Transverse colon (tissue), 4 donors: ENCODE measurements around the gene XYLT2. TPM values are rescaled to one million over a fixed set of nuclear protein-coding genes. Genes with fewer than 3 reads are reported as not detected.

Experiments
- DNase-seq: peaks from one replicate; pipeline ENCODE4 v3.0.0-alpha.2; 2019
- H3K27ac ChIP-seq, 4 donors: fragments of 200-600 bp; sonication (generic); 2 replicates each; pipeline ENCODE4 v1.5.1; 2016 to 2018; ENCODE audit warnings: inconsistent platforms in 4 of 4
- H3K27me3 ChIP-seq: fragments of 200-600 bp; sonication (generic); 2 replicates; pipeline ENCODE4 v1.5.1; 2017; ENCODE audit warnings: inconsistent platforms
- H3K36me3 ChIP-seq, 4 donors: fragments of 200-600 bp; sonication (generic); 2 replicates each; pipeline ENCODE4 v1.5.1; 2017 to 2019; ENCODE audit warnings: inconsistent platforms in 4 of 4
- H3K4me1 ChIP-seq, 4 donors: fragments of 200-600 bp; sonication (generic); 2 replicates each; pipeline ENCODE4 v1.5.1; 2017 to 2020; ENCODE audit warnings: inconsistent platforms in 4 of 4
- H3K4me3 ChIP-seq, 4 donors: fragments of 200-600 bp; sonication (generic); 1 replicate in 1 of 4; 2 replicates in 3 of 4; pipeline versions ENCODE4 v1.5.1 to v1.6.1; 2017 to 2019; ENCODE audit warnings: inconsistent platforms in 4 of 4
- H3K9me3 ChIP-seq, 2 donors: fragments of 200-600 bp; sonication (generic); 2 replicates each; pipeline ENCODE4 v1.5.1; 2017 to 2019; ENCODE audit warnings: inconsistent platforms in 2 of 2
- EP300 ChIP-seq: sonication (generic); formaldehyde crosslinking; IDR thresholded peaks from one replicate; pipeline ENCODE4 v1.6.1; 2017; ENCODE audit warnings: antibody characterized with exemption, low read depth
- POLR2A ChIP-seq: fragments of 450-650 bp; IDR thresholded peaks from one replicate; pipeline ENCODE4 v1.6.1; 2016; ENCODE audit warnings: antibody characterized with exemption, mild to moderate bottlenecking, moderate library complexity
- POLR2AphosphoS5 ChIP-seq, 3 donors: sonication (generic); formaldehyde crosslinking; IDR thresholded peaks; one replicate each; pipeline ENCODE4 v1.6.1; 2016; ENCODE audit warnings: antibody characterized with exemption in 3 of 3
- WGBS, 2 donors: methylation state at CpG; one replicate each; pipeline ENCODE4 v1.1.5; 2018; ENCODE audit warnings: low coverage in 1 of 2; 5-methylcytosine and 5-hydroxymethylcytosine counted together
- in situ Hi-C, 4 donors: fragments of 200-750 bp; cut with MboI; loops; one replicate each; pipeline versions ENCODE4 v1.15.0 to v1.15.1; 2017; ENCODE audit warnings: low sequenced_read_pairs in 3 of 4, low pct_ligation_motif_present in 1 of 4, low pct_unique_long_range_greater_than_20kb in 1 of 4
- intact Hi-C: fragments of 100-400 bp; cut with DNase I; formaldehyde crosslinking; loops from one replicate; pipeline ENCODE4 v1.15.1; 2023; ENCODE audit warnings: low total_unique reads
- small RNA-seq, 4 donors: library from RNA; depleted of rRNA; stranded (forward); fragments of <200 nt; gene quantifications; one replicate each; pipeline ENCODE3, GENCODE V24; 2016
- total RNA-seq, 4 donors: library from RNA; depleted of rRNA; stranded (reverse); fragments of >200 nt; gene quantifications; one replicate each; pipeline ENCODE4 v1.1.0, GENCODE V29; 2016
- TF ChIP-seq, protein P1 (sequence below), 5 experiments: fragments of 200-600 bp in 3 of 5; fragments of 450-650 bp in 2 of 5; sonication (generic) in 3 of 5; IDR thresholded peaks; 1 replicate in 2 of 5; 2 replicates in 3 of 5; pipeline ENCODE4 v1.5.1; 2016 to 2017; ENCODE audit warnings: antibody characterized with exemption in 5 of 5, inconsistent platforms in 3 of 5, mild to moderate bottlenecking in 2 of 5, moderate library complexity in 1 of 5

Gene XYLT2
- total RNA-seq, 4 donors from 2014 or later = 21.3 to 27.3 (median 22.0) TPM

GRCh38 chr17:50406578-50406977 lies 60.7 kb downstream of the XYLT2 start:
- Histone ChIP-seq H3K27me3 (peaks cover 6% of the 10 kb centered on the region), H3K4me3 (no peak overlapping the region), H3K27ac (no peak overlapping the region), H3K4me1 (peaks cover 0 to 3% (median 0%) of the 10 kb centered on the region in 4 donors), H3K36me3 (no peaks in the 10 kb centered on the region), H3K9me3 (no peaks in the 10 kb centered on the region)
- intact Hi-C loops (no loop called here), in situ Hi-C loops (no loop called here)
- no peak for TF ChIP-seq POLR2AphosphoS5 (IDR thresholded peaks at IDR 0.05)
- no peak for TF ChIP-seq EP300
- TF ChIP-seq POLR2A = no peak
- TF ChIP-seq, protein P1, sequence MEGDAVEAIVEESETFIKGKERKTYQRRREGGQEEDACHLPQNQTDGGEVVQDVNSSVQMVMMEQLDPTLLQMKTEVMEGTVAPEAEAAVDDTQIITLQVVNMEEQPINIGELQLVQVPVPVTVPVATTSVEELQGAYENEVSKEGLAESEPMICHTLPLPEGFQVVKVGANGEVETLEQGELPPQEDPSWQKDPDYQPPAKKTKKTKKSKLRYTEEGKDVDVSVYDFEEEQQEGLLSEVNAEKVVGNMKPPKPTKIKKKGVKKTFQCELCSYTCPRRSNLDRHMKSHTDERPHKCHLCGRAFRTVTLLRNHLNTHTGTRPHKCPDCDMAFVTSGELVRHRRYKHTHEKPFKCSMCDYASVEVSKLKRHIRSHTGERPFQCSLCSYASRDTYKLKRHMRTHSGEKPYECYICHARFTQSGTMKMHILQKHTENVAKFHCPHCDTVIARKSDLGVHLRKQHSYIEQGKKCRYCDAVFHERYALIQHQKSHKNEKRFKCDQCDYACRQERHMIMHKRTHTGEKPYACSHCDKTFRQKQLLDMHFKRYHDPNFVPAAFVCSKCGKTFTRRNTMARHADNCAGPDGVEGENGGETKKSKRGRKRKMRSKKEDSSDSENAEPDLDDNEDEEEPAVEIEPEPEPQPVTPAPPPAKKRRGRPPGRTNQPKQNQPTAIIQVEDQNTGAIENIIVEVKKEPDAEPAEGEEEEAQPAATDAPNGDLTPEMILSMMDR (IDR thresholded peaks at IDR 0.05) = no peak
- WGBS, 2 donors = 75% methylated on average over 5 of the region's 5 CpGs; no CpG with 5 or more reads in 1 of the 2 donors
- DNase-seq = no peak

- 40 to 80% methylated on average over 1 to 4 of the region's 4 CpGs for WGBS, 2 donors
- Histone ChIP-seq H3K4me3 (no peak overlapping the region), H3K4me1 (peaks cover 0 to 6% (median 2%) of the 10 kb centered on the region in 4 donors), H3K36me3 (no peaks in the 10 kb centered on the region), H3K27ac (no peak overlapping the region), H3K9me3 (no peaks in the 10 kb centered on the region), H3K27me3 (peaks cover 6% of the 10 kb centered on the region)
- DNase-seq = no peak
- intact Hi-C loops (no loop called here), in situ Hi-C loops (no loop called here)
- TF ChIP-seq POLR2A (no peak), POLR2AphosphoS5 (IDR thresholded peaks at IDR 0.05) (no peak), EP300 (no peak)
- TF ChIP-seq, protein P1 (IDR thresholded peaks at IDR 0.05) = no peak
Measured at GRCh38 chr17:50407921-50408320, 62.0 kb downstream of the XYLT2 start.

Small RNA genes lying within 50 kb of the gene (small RNA-seq; reads per million reads assigned to genes)
- 0 reads per million in 4 donors for gene RF00019

Other genes starting within 250 kb of the XYLT2 start
- 1 to 10 TPM in 1 of 4 donors, under 1 TPM in 2, not detected in 1; 0.14 to 1.8 (median 0.32) TPM for gene SAMD14, start 216.0 kb upstream of the XYLT2 start, total RNA-seq
- gene PPP1R9B, start 195.4 kb upstream of the XYLT2 start, total RNA-seq = 10 to 100 TPM; 19.0 to 29.9 (median 27.7) TPM
- 10 to 100 TPM in 1 of 4 donors, 1 to 10 TPM in 3; 3.7 to 65.3 (median 7.6) TPM for gene SGCA, start 180.1 kb upstream of the XYLT2 start, total RNA-seq
- gene COL1A1, start 144.5 kb upstream of the XYLT2 start, total RNA-seq = 100 to 1,000 TPM in 2 of 4 donors, 10 to 100 TPM in 2; 13.0 to 210 (median 79.8) TPM
- gene TMEM92, start 71.7 kb upstream of the XYLT2 start, total RNA-seq = 1 to 10 TPM in 2 of 4 donors, not detected in 2; 1.9 to 3.7 TPM
- 10 to 100 TPM in 3 of 4 donors, 1 to 10 TPM in 1; 4.9 to 97.5 (median 46.9) TPM for gene MRPL27, start 27.1 kb downstream of the XYLT2 start, total RNA-seq
- 1 to 10 TPM in 2 of 4 donors, not detected in 2; 1.4 to 1.6 TPM for gene EME1, start 27.1 kb downstream of the XYLT2 start, total RNA-seq
- 10 to 100 TPM; 45.0 to 96.9 (median 64.4) TPM for gene LRRC59, start 51.4 kb downstream of the XYLT2 start, total RNA-seq
- 100 to 1,000 TPM; 165 to 460 (median 190) TPM for gene ACSF2, start 80.1 kb downstream of the XYLT2 start, total RNA-seq
- gene CHAD, start 122.8 kb downstream of the XYLT2 start, total RNA-seq = 10 to 100 TPM in 3 of 4 donors, 1 to 10 TPM in 1; 9.6 to 59.8 (median 19.7) TPM
- gene RSAD1, start 132.7 kb downstream of the XYLT2 start, total RNA-seq = 10 to 100 TPM; 19.1 to 35.6 (median 28.2) TPM
- gene MYCBPAP, start 162.3 kb downstream of the XYLT2 start, total RNA-seq = 1 to 10 TPM in 2 of 4 donors, under 1 TPM in 1, not detected in 1; 0.64 to 3.7 (median 2.7) TPM
- 10 to 100 TPM; 19.2 to 95.7 (median 57.4) TPM for gene EPN3, start 186.6 kb downstream of the XYLT2 start, total RNA-seq
- gene SPATA20, start 201.0 kb downstream of the XYLT2 start, total RNA-seq = 100 to 1,000 TPM; 116 to 437 (median 228) TPM
- under 1 TPM in 1 of 4 donors, not detected in 3; 0.14 TPM for gene CACNA1G, start 214.6 kb downstream of the XYLT2 start, total RNA-seq